Measurements from ENCODE around the gene RPL19. TPM values are rescaled to one million over a fixed set of nuclear protein-coding genes. Genes with fewer than 3 reads are reported as not detected.

Gene RPL19
- total RNA-seq, 8 experiments from 2014 or later = 2,038 to 3,335 (median 2,760) TPM

DNA sequence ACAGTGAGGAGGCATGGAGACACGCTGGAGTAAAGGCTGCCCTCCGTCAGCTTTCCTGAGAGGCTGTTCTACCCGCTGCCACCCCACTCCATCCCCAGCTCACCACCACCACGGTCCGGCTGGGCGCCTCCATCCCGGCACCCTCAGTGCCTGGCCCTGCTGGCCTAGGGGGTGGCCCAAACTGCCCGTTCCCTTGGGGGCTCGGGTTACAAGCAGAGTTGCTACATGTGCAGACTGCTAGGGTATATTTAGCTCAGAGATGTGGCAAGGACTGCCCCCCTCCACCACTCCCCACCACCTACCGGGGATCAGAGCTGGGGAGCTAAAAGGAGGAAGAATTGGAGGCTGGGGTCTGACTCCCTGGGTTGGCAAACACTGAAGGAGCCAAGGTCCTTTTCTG is 6.7 kb upstream of the RPL19 start:
- H3K27ac ChIP-seq = no peak overlapping the region

DNA sequence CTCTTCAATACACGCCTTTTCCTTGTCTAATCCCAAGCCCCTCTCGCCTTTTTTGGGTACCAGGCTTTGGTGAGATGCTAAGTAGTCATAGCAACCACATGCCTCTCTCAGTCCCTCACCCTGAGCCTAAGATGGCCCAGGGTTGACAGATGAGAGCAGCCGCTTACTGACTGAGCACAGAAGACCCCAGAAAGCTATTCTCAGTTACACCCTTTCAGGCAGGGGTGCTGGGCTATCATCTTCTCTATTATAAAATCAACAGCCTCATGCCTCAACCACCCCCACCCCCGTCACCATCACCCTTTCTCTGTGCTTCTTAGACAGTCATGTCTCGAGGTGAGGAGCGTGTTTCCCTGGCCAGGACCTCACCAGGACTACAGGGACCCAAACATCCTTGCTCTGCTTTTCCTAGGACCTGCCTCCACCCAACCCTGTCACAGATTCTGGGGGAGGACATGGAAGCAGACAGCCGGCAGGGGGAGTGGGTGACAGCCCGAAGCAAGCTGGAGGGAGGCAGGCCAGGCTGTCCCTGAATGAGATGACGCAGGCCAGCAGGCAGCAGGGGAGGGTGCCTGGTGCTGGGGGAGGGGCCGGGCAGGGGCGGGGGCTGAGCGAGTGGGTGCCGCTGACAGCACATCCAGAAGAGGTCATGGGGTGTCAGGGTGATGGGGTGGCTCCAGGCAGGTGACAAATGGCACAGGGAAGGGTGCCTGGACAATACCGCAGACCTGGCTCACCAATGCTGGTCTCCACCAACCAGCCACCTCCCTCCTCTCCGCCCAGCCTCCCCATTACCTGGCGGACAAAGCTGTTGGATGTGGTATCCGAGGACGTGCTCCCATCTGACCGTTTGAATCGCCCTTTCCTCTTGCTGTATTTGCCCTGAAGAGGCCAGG is 5.7 kb upstream of the RPL19 start:
- Histone ChIP-seq H3K4me1 (replicated peaks in 1 of 2) (peaks cover 35 to 36% of the 10 kb centered on the region in 2 donors), H3K4me3 (peak overlapping the region; percentile 14 to 91 (median 76)), H3K27ac (peak overlapping the region; percentile 70)
- 33 to 77% (median 63%) methylated on average over 1 to 6 of the region's 20 CpGs; no CpG with 5 or more reads in 4 of the 10 experiments for WGBS, 10 experiments
- in situ Hi-C loops (cut with MboI; ENCODE audit: low pct_unique_long_range_greater_than_20kb in 2 of 9, low sequenced_read_pairs in 9 of 9, unreplicated experiment in 9 of 9) = no loop called here
- peak; percentile 33 to 71 (median 68) for ATAC-seq (replicated peaks in 6 of 8)

More for the DNA sequence above, 6.7 kb upstream of the RPL19 start:
- no peak overlapping the region for H3K4me3 ChIP-seq
- H3K4me1 ChIP-seq (replicated peaks in 1 of 2) = peaks cover 31 to 32% of the 10 kb centered on the region in 2 donors
- 90 to 96% methylated on average over 2 to 5 of the region's 10 CpGs; no CpG with 5 or more reads in 8 of the 10 experiments for WGBS, 10 experiments
- in situ Hi-C loops (cut with MboI; ENCODE audit: low pct_unique_long_range_greater_than_20kb in 2 of 9, low sequenced_read_pairs in 9 of 9, unreplicated experiment in 9 of 9) = no loop called here
- no peak for ATAC-seq (replicated peaks in 6 of 8)

GRCh38 chr17:39194985-39195524 is 5.0 kb upstream of the RPL19 start:
- Histone ChIP-seq H3K4me1 (replicated peaks in 1 of 2) (peaks cover 36 to 37% of the 10 kb centered on the region in 2 donors), H3K4me3 (peak overlapping the region; percentile 14 to 91 (median 76)), H3K27ac (peak overlapping the region; percentile 70)
- ATAC-seq (replicated peaks in 6 of 8) = peak in 5 of 8 experiments; percentile 44 to 65 (median 55)
- in situ Hi-C loops (cut with MboI; ENCODE audit: low pct_unique_long_range_greater_than_20kb in 2 of 9, low sequenced_read_pairs in 9 of 9, unreplicated experiment in 9 of 9) = no loop called here
- 27 to 55% methylated on average over 3 to 4 of the region's 10 CpGs; no CpG with 5 or more reads in 8 of the 10 experiments for WGBS, 10 experiments

GRCh38 chr17:39195568-39196160 is 4.4 kb upstream of the RPL19 start:
- Histone ChIP-seq H3K27ac (peak overlapping the region in 1 of 2 donors; percentile 70), H3K4me3 (peak overlapping the region; percentile 17 to 91 (median 84)), H3K4me1 (replicated peaks in 1 of 2) (peaks cover 36 to 37% of the 10 kb centered on the region in 2 donors)
- no peak for ATAC-seq (replicated peaks in 6 of 8)
- in situ Hi-C loops (cut with MboI; ENCODE audit: low pct_unique_long_range_greater_than_20kb in 2 of 9, low sequenced_read_pairs in 9 of 9, unreplicated experiment in 9 of 9) = no loop called here
- WGBS, 10 experiments = 94 to 100% methylated on average over 1 to 7 of the region's 8 CpGs; no CpG with 5 or more reads in 8 of the 10 experiments

GRCh38 chr17:39196241-39196807 is 3.8 kb upstream of the RPL19 start:
- ATAC-seq (replicated peaks in 6 of 8) = no peak
- 48% methylated on average over 5 of the region's 8 CpGs; no CpG with 5 or more reads in 9 of the 10 experiments for WGBS, 10 experiments
- Histone ChIP-seq H3K4me3 (peak overlapping the region; percentile 76 to 94 (median 88)), H3K27ac (peak overlapping the region in 1 of 2 donors; percentile 96), H3K4me1 (replicated peaks in 1 of 2) (peaks cover 42 to 43% of the 10 kb centered on the region in 2 donors)
- in situ Hi-C loops (cut with MboI; ENCODE audit: low pct_unique_long_range_greater_than_20kb in 2 of 9, low sequenced_read_pairs in 9 of 9, unreplicated experiment in 9 of 9) = no loop called here

DNA sequence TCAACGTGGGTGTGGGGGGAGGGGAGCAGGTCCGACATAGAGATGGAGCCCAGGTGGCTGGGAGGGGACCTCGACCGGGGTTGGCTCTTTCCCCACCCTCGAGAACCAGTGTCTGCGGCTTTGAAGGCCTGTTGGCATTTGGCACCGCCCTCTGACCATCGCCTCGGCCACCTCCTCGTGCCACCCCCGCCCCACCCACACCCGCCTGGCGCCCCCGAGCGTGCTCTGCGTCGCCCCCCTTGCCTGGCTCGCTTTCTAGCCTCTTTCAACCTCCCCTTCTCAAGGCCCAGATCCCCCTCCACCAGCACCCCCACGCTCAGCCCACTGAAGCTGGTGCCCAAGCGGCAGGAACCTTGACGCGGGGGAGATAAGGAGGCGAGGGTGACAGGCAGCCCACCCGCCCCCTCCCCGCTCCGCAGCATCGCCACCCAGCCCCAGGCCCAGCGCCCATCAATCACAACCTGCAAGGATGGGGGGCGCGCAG is 3.2 kb upstream of the RPL19 start:
- peak overlapping the region; percentile 76 to 94 (median 88) for H3K4me3 ChIP-seq
- H3K4me1 ChIP-seq (replicated peaks in 1 of 2) = peaks cover 45 to 46% of the 10 kb centered on the region in 2 donors
- peak overlapping the region; percentile 91 to 96 for H3K27ac ChIP-seq
- no CpG with 5 or more reads among the region's 30 CpGs for WGBS, 10 experiments
- peak in 1 of 8 experiments; percentile 0 for ATAC-seq (replicated peaks in 6 of 8)
- in situ Hi-C loops (cut with MboI; ENCODE audit: low pct_unique_long_range_greater_than_20kb in 2 of 9, low sequenced_read_pairs in 9 of 9, unreplicated experiment in 9 of 9) = no loop called here

DNA sequence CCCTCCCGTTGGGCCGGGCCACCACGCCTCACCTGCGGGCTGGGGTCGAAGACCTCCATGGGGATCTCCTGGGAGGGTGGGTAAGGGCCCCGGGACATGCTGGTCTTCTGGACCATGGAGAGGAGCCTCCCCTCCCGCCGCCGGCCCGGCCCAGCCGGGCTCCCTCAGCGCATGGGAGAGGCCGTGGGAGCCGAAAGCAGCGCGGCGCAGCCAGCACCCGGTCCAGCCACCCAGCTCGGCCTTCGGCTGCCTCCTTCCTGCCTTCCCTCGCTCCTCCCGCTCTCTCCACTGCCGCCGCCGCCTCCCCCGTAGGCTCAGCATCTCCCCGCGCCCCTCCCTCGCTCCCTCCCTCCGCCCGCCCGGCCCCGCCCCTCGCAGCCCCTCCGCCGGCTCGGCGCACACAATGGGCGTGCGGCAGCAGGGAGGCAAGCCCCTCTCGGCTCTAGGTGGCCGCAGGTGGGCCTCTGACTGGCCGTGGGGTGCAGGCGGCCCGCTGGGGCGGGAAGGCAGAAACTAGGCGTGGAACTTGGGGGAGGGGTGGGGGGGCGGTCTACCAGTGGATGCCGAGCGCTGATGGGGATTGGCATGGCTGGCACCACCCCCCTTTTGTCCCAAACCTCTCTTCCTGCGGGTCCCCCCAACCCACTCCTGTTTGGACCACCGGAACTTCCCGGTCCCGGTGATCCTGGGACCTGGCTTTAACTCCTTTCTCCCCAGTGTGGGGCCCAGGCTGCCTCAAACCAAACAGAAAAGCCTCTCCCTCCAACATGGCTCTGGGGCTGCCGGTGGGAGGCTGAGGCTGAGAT is 2.5 kb upstream of the RPL19 start, which contains the start of gene CACNB1:
Gene CACNB1 (minus strand): TSS at position 290 of the 806 bp plus-strand sequence. CDS start 174 bp downstream, at position 116.
- Histone ChIP-seq H3K4me3 (peak within 1 kb of the TSS; percentile 76 to 94 (median 88)), H3K27ac (peak within 1 kb of the TSS; percentile 91 to 96), H3K4me1 (replicated peaks in 1 of 2) (peaks cover 45 to 46% of the 10 kb centered on the region in 2 donors)
- 0 to 33% (median 0%) methylated on average over 1 to 2 of the region's 55 CpGs; no CpG with 5 or more reads in 7 of the 10 experiments for WGBS, 10 experiments
- ATAC-seq (replicated peaks in 6 of 8) = peak; percentile 56 to 82 (median 66)
- in situ Hi-C loops (cut with MboI; ENCODE audit: low pct_unique_long_range_greater_than_20kb in 2 of 9, low sequenced_read_pairs in 9 of 9, unreplicated experiment in 9 of 9) = no loop called here

GRCh38 chr17:39198186-39198566 is 1.9 kb upstream of the RPL19 start:
- Histone ChIP-seq H3K27ac (peak overlapping the region; percentile 91 to 96), H3K4me3 (peak overlapping the region; percentile 76 to 94 (median 88)), H3K4me1 (replicated peaks in 1 of 2) (peaks cover 45 to 46% of the 10 kb centered on the region in 2 donors)
- in situ Hi-C loops (cut with MboI; ENCODE audit: low pct_unique_long_range_greater_than_20kb in 2 of 9, low sequenced_read_pairs in 9 of 9, unreplicated experiment in 9 of 9) = no loop called here
- no peak for ATAC-seq (replicated peaks in 6 of 8)
- WGBS, 10 experiments = 58 to 100% (median 82%) methylated on average over 1 to 3 of the region's 4 CpGs; no CpG with 5 or more reads in 3 of the 10 experiments

DNA sequence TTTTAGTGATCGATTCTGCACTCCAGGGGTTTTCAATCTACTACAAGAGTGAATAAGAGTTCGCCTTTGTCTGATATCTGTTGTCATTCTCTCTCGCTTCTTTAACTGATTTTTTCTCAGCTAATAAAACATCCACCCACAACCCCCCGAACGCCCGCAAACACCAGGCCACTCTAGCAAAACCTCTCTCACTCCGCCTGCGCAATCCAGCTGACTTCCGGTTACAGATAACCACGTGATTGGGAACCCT is 338 bp upstream of the RPL19 start:
- Histone ChIP-seq H3K4me3 (peak overlapping the region; percentile 69 to 96 (median 86)), H3K4me1 (replicated peaks in 1 of 2) (peaks cover 36% of the 10 kb centered on the region in 2 donors), H3K27ac (peak overlapping the region; percentile 99 to 100)
- 0 to 3% (median 0%) methylated on average over 2 to 10 of the region's 10 CpGs; no CpG with 5 or more reads in 3 of the 10 experiments for WGBS, 10 experiments
- peak; percentile 22 to 67 (median 38) for ATAC-seq (replicated peaks in 6 of 8)
- in situ Hi-C loops (cut with MboI; ENCODE audit: low pct_unique_long_range_greater_than_20kb in 2 of 9, low sequenced_read_pairs in 9 of 9, unreplicated experiment in 9 of 9) = no loop called here

GRCh38 chr17:39200957-39201510 is 951 bp downstream of the RPL19 start:
- Histone ChIP-seq H3K4me3 (peak overlapping the region; percentile 69 to 96 (median 86)), H3K27ac (peak overlapping the region in 1 of 2 donors; percentile 100), H3K4me1 (replicated peaks in 1 of 2) (peaks cover 23% of the 10 kb centered on the region in 2 donors)
- in situ Hi-C loops (cut with MboI; ENCODE audit: low pct_unique_long_range_greater_than_20kb in 2 of 9, low sequenced_read_pairs in 9 of 9, unreplicated experiment in 9 of 9) = no loop called here
- 13 to 72% (median 33%) methylated on average over 1 to 10 of the region's 11 CpGs; no CpG with 5 or more reads in 1 of the 10 experiments for WGBS, 10 experiments
- ATAC-seq (replicated peaks in 6 of 8) = no peak

- Histone ChIP-seq H3K27ac (no peak overlapping the region), H3K4me3 (no peak overlapping the region), H3K4me1 (replicated peaks in 1 of 2) (peaks cover 10 to 12% of the 10 kb centered on the region in 2 donors)
- in situ Hi-C loops (cut with MboI; ENCODE audit: low pct_unique_long_range_greater_than_20kb in 2 of 9, low sequenced_read_pairs in 9 of 9, unreplicated experiment in 9 of 9) = no loop called here
- no peak for ATAC-seq (replicated peaks in 6 of 8)
- 71 to 100% (median 88%) methylated on average over 1 to 7 of the region's 8 CpGs; no CpG with 5 or more reads in 2 of the 10 experiments for WGBS, 10 experiments
These were observed 4.2 kb downstream of the RPL19 start for GRCh38 chr17:39204245-39204644.
